GM19372 (cell line): Measurements from ENCODE around the gene KIRREL1.

Experiments used
- ATAC-seq: cut with Tn5 transposase; IDR thresholded peaks from one replicate; pipeline ENCODE4 v1.9.1; 2021; ENCODE audit warnings: mild to moderate bottlenecking, low read depth, moderate library complexity; ENCODE audit not compliant: unreplicated experiment

The KIRREL1 gene

DNA sequence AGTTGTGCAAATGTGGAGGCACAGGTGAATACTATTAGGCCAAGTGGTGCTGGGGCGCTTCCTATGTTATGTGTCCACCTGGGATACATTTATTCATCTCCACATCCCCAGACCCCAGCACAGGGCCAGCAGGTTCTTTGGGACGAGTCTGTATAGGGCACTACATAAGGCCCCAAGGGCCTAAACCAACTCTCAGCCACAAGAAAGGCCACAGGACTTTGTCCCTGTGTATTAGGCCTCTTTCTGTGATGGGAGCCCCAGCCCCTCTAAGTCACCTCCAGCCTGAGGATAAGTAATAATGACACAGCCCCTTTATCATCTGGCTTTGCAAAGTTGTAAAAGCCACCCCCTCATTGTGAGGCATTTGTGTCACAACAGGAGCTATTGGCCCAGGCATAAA, 108.0 kb downstream of the KIRREL1 start:
- no peak for ATAC-seq

DNA sequence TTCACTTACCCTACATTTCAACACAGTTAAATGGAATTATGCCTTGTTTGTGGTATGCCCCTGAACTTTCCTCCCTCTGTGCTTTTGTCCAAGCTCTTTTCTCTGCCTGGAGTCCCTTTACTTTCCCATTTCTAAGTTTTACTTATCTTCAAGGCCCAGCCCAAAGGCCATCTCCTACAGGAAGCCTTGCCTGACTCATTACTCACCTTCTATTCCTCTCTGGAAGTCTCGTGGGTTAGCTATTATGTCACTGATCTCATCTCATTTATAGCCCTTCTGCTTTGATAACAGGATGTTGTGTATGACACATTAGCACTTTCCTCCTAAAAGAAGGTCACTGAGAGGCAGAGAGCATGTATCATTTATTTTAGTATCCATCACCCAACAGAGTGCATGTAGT, 108.5 kb downstream of the KIRREL1 start:
- ATAC-seq: no peak

DNA sequence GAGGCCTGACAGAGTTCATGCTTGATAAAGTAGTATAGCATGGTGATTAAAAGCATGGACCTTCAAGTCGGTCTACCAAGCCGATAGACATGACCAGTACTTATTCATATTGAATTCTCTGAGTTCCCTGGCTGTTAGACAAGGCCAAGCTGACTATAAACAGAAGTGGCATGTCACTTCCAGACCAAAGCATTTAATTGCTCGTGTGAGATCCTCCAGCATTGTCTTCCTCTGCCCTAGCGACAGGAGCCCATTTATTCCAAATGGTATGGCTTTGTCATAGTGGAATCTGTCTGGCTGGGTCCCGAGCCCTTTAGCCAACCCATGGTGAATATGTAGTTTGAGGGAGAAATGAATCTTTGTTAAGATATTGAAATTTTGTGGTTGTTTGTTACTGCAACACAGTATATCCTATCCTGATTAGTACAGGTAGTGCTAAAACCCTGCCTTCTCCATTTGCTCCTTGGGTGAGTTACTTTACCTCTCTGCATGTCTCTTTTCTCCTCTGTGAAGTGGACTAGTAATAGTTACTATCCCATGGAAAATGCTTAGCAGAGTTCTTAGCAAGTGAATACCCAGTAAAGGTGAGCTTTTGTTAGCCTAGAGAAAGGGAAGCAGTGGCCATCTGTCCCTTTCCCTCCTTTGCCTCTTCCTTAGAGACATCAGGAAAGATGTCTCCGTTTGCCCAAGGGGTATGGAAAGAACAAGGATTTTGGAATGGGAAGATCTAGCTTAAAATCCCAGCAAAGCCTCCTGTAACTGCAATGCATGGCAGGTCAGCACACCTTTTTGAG, 109.6 kb downstream of the KIRREL1 start:
- ATAC-seq: no peak

DNA sequence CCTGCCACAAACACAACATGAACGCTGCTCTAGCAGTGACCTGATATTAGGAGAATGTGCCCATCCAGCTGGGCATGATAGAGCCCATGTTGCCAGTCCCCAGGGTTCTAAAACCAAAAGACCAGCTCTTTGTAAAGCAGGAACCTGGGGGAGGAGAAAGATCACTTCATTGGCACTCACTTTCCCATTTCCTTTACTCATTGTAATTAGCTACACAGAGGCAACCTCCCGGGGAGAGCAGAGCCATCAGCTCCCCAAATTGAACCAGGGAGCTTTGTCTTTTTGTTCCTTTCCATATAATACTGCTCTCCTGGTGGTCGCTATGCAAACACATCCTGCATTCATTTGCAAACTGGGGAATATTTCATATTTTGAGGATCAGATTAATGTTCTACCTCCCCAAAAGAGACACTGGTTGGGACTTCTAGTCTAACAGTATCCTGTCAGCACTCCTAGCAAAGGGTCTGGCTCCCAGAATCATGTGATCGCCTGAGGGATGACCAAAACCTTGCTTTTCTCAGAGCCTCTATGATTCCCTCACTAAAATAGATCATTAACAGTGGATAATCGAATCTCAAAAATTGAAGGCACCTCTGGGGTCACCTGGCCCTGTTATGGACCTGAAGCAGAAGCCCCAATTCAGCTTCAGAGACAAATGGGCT, 110.5 kb downstream of the KIRREL1 start:
- ATAC-seq: no peak

DNA sequence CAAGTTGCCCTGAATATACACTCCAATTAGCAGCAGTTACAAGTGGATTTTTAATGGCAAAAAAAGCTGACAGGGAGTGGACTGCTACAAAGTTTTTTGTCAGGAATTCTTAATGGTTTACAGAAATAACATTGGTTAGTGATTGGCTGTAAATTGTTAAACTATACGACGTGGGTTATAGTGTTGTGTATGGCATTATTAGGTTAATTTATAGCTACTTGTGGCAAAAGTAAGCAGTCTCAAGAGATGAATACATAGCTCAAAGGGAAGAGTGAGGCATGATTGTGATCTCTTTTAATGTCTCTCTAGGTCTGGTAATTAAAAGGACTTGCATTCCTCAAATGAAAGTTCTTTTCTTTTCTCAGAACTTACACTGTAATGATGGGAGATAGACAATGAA, 111.4 kb downstream of the KIRREL1 start:
- no peak for ATAC-seq

DNA sequence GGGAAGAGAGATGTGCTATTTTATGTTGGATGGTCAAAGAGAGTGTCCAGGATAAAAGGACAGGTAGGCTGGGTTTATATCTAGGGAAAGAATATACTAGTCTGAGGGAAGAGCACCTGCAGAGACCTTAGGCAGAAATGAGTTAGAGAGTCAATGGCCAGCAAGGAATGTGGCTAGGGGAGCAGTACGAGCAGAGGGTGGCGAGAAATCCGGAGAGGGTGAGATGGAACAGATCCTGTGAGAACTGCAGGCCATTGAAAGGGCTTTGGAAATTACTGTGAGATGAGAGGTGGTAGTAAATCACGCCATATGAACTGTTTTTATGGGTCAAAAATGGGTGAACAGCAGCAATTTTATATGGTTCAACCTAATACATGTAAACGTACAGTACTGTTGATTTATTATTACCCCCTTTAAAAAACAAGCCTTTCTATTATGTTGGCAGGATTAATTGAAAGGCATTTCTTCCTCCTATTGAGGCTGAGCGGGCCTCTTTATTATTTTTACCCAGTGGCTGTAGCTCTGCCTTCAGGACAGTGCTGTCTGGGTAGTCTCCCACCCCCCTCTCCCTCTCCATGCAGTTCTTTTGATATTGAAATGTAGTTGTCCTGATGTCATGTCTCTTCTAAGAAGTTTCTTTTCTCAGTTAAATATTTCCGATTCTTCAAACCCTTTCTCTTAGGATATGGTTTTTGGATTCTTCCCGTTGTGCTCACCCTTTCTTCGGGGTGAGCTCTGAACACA, 112.1 kb downstream of the KIRREL1 start:
- no peak for ATAC-seq

DNA sequence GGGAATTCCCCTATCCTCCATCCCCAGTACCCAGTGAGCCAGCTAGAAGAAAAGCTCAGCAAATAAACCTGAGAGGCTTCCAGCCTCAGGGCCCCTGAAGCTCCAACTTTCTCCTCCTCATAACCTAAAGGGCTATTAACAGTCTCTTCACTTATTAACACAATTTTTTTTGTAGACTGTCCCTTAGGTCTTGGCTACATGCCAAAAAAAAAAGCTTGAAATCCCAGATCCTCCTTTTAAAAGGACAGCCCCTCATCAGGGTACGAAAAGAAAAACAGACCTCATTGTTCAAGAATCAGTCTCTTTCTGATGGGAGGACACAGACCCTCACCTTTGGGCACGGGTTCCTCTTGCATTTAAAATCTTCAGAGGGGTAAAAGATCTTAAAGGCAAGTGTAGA, 114.5 kb downstream of the KIRREL1 start:
- no peak for ATAC-seq

DNA sequence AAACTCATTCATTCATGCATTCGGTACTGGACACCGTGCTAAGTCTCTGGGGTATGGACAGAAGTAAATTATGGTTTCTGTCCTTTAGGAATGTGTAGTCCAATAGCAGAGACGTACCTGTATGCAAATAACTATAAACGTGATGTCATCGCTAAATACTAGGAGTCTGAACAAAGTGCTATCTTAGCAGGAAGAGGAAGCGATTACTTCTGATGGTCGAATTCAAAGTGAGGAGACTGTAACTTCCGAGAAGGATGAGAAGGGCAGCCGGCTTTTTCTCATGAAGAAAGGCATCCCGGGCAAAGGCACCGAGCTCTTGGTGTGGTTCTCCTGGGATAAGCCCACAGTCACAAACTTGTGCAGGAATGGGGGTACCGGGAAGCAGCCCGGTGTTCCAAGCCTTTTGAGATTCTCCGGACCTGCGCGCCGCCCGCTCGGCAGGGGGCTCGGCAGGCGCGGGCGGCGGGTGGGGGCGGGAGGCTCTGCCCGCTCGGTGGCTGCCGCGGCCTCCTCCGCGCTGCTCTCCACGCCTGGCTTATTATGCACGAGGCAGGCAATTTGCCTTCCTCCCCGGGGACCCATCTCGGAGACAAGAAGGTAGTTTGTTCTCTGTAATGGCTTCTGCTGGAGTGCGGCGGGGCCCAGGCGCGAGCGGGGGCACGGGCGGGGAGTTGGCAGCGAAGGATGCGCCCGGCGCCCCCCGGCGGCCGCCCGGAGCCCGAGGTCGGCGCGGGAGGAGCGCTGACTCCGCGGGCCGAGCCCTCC, 119.7 kb downstream of the KIRREL1 start:
- no peak for ATAC-seq

DNA sequence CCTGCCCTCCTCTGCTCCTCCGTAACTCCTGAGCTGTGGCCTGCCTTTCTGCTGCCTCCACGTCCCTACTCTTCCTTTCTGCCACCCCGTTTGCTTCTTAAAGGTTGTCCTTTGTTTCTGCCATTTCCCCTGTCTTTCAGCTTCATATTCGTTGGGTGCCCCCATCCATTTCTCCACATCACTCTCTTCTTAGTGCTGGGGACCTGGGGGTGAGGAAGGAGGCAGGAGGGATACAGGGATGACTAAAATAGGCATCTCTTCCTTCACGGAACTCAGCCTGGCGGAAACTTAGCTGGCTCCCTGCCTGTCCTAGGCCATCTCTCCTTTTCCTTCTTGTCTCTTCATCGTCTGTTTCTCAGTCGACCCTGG, 120.3 kb downstream of the KIRREL1 start:
- no peak for ATAC-seq

DNA sequence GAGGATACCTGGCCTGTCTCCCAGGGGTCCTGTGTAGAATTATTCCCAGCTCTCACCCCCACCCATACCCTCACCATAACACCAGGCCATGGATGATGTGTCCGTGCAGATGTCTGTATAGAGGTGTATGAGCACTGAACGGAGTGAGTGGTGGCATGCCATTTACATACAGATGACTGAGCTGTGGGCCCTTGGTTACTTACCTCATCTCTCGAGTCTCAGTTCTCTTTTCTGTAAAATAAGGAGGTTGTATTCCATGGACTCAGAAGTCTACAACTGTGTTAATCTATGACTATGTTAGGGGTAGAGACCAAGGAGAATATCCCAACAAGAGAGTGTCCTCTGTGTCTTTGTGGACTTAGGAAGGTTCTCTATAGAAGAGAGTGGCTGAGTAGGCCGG, 121.7 kb downstream of the KIRREL1 start:
- peak; percentile 78 for ATAC-seq

DNA sequence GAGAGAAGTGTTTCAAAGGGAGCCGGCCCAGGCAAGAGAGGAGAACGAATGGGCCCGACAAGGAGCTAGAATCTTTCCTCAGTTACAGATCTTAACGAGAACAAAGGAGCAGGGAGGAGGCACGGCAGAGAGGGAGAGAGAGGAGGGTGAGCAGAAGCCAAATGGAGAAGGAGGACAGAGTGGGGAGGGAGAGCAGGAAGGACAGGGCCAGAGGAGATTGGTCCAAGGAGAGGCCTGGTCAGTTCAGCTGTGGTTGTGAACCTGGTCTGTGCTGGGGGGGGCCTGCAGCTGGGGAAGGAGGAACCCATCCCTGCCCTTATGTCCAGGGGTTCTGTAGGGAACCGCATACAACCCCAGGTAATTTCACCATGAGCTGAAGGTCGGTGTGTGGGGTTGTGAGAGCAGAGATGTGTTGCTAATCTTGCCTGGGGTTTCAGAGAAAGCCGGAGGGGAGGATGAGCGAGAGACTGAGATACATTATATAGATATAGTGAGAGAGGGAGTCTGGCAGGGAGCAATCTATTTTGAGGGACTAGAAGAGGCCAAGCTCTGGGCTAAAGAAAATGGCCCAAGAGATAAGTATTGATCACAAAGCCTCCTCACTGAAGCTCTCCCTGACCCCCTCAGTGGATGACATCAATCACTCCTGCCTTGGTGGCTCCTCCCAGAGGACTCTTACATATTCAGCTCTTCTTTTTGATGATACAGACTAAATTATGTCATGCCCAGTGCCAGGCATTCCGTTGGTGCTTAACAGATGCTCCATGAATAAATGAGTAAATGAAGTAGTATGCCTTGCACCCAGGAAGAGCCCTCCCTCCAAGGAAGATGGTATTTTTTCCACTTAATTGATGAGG, 123.1 kb downstream of the KIRREL1 start:
- ATAC-seq: no peak

DNA sequence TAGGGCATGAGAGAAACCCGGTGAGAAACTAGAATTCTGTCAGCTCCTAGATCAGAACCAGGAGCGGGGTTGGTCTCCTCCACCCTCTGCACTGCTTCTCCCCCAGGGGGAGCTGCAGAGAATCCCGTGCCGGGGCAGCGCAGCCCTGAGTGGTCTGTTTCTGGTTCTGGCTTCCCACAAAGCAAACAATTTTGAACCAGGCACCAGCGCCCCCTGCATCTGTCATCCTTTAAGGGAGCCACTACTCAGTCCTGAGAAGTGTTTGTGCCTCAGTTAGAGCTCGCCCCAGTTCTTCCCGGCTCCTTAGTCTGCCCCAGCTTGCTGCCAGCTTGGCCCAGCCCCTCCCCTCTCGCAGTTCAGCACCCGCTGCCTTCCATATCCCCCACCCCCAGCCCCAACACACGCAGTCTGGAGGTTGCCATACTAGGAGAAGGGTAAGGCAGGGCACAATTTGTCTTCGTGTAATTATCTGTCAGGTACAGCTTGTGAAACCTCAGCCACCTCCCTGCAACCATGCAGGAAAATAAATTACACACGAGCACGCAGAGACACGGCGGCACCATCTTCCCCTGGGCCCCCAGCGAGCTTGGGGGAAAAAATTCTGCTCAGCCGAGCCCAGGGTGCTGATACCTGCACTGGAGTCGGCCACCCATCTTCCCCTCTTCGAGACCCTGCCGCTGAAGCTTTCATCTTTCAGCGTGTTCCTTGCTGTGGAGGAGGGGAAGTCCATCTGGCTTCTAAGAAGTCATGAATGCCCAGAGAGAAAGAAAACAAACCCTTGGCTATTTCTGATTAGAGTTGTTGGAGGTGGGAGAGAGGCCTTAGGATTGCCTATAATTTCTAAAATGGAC, 124.6 kb downstream of the KIRREL1 start:
- no peak for ATAC-seq

DNA sequence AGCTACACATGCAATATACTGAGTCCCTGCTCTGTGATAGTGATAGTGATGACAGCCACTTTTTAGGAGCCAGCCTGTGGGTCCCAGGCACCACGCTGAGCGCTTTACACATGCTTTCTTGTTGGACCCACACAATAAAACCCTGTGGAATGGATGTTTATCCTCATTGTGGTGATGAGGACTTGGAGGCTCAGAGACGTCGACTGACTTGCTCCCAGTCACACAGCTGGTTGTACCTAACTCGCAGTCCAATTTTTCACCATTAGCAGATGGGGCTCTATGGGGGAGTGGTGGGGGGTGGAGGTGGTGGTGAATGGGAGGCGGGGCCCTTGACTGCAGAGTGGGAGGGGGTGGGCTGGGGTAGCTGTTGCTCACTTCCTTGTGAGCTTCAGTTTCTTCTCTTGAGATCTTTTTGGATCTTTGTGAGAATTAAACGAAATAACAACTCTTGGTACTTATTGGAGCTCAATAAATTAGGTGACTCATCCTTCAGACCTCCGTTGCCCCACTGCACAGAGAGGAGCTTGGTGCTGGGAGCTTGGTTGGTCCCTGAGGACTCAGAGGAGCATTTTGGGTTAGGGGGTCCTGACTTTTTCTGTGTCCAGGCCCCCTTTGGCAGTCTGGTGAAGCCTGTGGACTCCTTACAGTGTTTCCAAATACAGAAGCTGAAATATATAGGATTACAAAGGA, 125.4 kb downstream of the KIRREL1 start:
- ATAC-seq: no peak

DNA sequence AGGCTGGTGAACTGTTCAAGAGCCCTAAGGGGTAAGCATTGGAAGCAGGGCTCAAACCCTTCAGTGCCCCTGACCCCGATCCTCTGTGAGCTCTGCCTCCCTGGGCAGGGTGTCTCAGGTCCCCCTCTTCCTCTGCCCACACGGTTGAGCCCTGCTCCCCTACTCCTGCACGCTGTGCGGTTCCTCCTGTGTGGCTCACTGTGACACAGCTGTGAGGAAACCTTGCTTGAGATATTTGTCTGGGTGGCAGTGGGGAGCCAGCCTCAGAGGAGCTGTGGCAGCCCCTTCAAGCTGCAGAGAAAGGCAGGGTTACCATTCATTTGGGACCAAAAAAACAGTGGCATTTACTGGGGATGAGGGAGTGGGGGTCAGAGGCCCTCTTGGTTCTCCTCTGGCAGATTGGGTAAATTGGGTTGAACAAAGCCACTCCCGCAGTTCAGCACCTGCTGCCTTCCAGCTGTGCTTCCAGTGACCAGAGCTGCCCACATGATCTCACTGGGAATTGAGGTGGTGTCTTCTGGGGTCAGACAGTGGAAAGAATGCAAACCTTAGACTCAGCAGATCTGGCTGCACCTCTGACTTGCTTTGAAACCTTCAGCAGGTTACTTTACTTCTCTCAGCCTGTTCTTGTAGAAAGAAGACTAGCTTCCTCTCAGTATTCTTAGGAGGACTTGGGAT, 126.7 kb downstream of the KIRREL1 start:
- no peak for ATAC-seq

DNA sequence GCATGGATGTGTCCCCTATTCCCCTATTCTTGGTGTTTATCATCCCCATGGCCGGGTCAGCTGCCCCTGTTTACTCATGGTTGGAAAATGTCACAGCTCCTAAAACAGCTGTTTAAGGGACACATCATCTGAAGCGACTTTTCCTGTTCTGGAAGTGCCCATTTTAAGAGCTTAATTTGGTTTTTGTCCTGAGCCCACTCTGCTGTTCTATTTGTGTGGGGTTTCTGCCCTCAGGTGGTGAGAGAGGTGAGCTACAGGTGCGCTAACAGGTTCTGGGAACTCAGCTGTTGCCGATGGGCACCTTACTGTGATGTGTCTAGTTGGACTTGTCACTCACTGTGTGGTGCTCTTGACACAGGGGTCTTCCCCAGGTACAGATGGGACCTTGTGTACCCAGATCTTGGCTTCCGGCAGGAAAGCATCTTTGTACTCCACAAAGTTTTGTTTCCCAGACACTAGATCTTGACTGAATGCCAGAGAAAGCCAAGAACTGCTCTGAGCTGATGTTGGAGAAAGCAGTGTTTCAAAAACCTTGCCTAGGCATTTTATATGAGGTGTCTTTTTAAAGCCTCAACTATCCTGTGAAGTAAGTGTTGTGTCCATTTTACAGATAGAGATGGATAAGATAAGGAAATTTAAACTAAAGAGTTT, 128.3 kb downstream of the KIRREL1 start:
- ATAC-seq: no peak

DNA sequence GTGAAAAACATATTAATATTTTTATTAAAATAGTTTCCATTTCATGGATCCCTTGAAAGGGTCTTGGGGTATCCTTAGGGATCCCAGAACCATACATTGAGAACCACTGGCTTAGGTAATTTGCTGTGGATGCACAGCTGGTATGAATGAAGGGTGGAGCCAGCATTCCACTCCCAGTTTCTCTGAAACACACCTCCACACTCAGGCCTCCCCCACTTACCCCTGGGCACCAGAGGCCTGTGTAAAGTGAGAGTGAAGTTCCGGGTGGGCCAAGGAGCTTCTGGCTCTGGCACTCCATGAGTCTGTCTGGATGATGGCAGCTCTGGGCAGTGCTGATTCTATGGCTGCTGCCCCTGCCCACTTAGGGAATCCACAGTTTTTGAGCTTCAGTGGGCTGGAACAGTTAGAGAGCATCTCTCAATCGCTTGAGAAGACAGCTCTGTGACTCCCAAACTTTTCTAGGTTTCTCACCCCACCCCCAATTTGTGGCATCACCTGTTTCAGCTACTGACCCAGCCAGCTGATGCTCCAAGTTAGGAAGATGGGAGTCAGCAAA, 129.5 kb downstream of the KIRREL1 start:
- ATAC-seq: no peak

DNA sequence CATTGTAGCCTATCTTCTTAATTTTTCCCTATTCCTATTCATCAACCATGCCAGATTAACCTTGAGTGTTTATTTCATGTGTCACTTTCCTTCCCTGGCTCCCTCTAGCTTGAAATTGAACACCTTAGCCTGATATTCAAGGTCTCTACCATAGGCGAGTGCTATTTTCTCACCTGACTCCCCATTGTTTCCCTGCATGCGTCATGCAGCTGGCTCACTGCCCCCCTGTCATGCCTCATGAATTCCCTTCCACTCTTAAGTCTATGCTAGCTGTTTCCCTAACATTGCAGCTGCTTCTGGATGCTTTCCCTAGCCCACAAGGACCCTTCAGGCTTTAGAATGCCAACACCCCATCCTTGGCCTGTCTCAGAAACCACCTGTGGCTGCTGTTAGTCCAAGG, 130.6 kb downstream of the KIRREL1 start:
- ATAC-seq: no peak
